Fibroblast of peridontal ligament (primary cell): Measurements from ENCODE around the gene ARSI.

ENCODE experiments used
- DNase-seq: peaks from one replicate; pipeline ENCODE4 v3.0.0-alpha.2; 2010; ENCODE audit errors: extremely low read depth

ARSI gene

DNA sequence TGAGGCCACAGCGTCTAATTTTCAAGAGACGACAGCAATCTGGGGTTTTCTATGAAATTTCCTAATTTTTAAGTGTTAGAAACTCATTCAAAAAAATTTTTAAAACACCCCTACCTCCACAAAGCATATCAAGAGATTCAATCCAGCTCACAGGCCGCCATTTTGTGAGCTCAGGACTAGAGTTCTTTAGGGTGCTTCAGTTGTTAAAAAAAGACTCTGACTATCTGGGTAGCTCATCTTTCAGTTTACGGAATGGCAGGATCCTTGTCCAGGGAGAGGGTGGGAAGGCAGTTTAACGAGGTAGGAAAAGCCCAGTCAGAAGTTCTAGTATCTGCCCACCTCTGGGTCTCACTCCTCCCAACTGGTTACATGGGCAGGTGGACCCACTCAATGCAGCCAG, 56.3 kb downstream of the ARSI start:
- no peak for DNase-seq
